NCI-H2029 (cell line): ENCODE results near the gene SRSF10.
"Not testable (repeated sequence)": the region's sequence is repeated elsewhere in the genome, so short reads cannot be mapped to it uniquely, and the experiment has no call there.

Experiments used
- DNase-seq: peaks from one replicate; lab custom pipeline; 2025; lab: John Stamatoyannopoulos, UW

The SRSF10 gene

GRCh38 chr1:23958810-23959460 lies 21.2 kb downstream of the SRSF10 start:
- DNase-seq: peak; percentile 74

- not testable (repeated sequence) for DNase-seq
These were observed 21.9 kb downstream of the SRSF10 start for GRCh38 chr1:23958040-23958809.

- no peak for DNase-seq
These were observed 23.0 kb downstream of the SRSF10 start for GRCh38 chr1:23957096-23957495.

GRCh38 chr1:23953020-23953419 lies 27.1 kb downstream of the SRSF10 start:
- no peak for DNase-seq

GRCh38 chr1:23947366-23947765 lies 32.8 kb downstream of the SRSF10 start:
- DNase-seq: no peak

GRCh38 chr1:23936481-23937176 lies 43.5 kb downstream of the SRSF10 start:
- no peak for DNase-seq

GRCh38 chr1:23931491-23931880 lies 48.6 kb downstream of the SRSF10 start:
- DNase-seq: no peak

GRCh38 chr1:23930861-23931490 lies 49.2 kb downstream of the SRSF10 start:
- DNase-seq: no peak

- DNase-seq: no peak
These were observed 49.9 kb downstream of the SRSF10 start for GRCh38 chr1:23930270-23930669.

GRCh38 chr1:23928789-23929188 lies 51.3 kb downstream of the SRSF10 start:
- DNase-seq: no peak

GRCh38 chr1:23927097-23927496 lies 53.0 kb downstream of the SRSF10 start:
- DNase-seq: no peak

- DNase-seq: no peak
These were observed 54.8 kb downstream of the SRSF10 start for GRCh38 chr1:23925279-23925678.

- no peak for DNase-seq
These were observed 55.5 kb downstream of the SRSF10 start for GRCh38 chr1:23924601-23925000.

GRCh38 chr1:23923592-23924499 lies 56.3 kb downstream of the SRSF10 start:
- no peak for DNase-seq

GRCh38 chr1:23922321-23922943 lies 57.7 kb downstream of the SRSF10 start:
- no peak for DNase-seq

GRCh38 chr1:23916209-23917131 lies 63.7 kb downstream of the SRSF10 start:
- peak; percentile 31 for DNase-seq

GRCh38 chr1:23915466-23915865 lies 64.7 kb downstream of the SRSF10 start:
- DNase-seq: no peak

GRCh38 chr1:23914921-23915320 lies 65.2 kb downstream of the SRSF10 start:
- DNase-seq: no peak
